HEK293T (cell line): ENCODE data around the gene UFM1.

ENCODE experiments used
- CTCF ChIA-PET: fragments of 350-600 bp; formaldehyde crosslinking; extraction: SDS; loops from one replicate; lab custom pipeline; 2021; ENCODE audit warnings: antibody characterized with exemption, inconsistent platforms; lab: Yijun Ruan, JAX
- POLR2A ChIA-PET: fragments of 350-600 bp; formaldehyde crosslinking; extraction: SDS; loops from one replicate; lab custom pipeline; 2020; ENCODE audit warnings: antibody characterized with exemption, inconsistent platforms; lab: Yijun Ruan, JAX
- DNase-seq: peaks from one replicate; pipeline ENCODE4 v3.0.0; 2012; ENCODE audit warnings: mixed read lengths; ENCODE audit errors: extremely low spot score
- ARNT ChIP-seq: fragments of 450-650 bp; IDR thresholded peaks from 2 replicates; pipeline ENCODE4 v1.6.1; 2017; ENCODE audit warnings: mild to moderate bottlenecking
- BHLHE40 ChIP-seq: fragments of 450-650 bp; IDR thresholded peaks from 2 replicates; pipeline ENCODE4 v1.6.1; 2016; ENCODE audit warnings: mild to moderate bottlenecking, moderate library complexity, borderline replicate concordance
- CTBP1 ChIP-seq: fragments of 450-650 bp; IDR thresholded peaks from 2 replicates; pipeline ENCODE4 v1.6.1; 2016; ENCODE audit warnings: borderline replicate concordance
- ELF4 ChIP-seq: fragments of 450-650 bp; IDR thresholded peaks from 2 replicates; pipeline ENCODE4 v1.6.1; 2017; ENCODE audit warnings: antibody characterized with exemption
- FOXA1 ChIP-seq: fragments of 450-650 bp; IDR thresholded peaks from 2 replicates; pipeline ENCODE4 v1.6.1; 2016; ENCODE audit warnings: mild to moderate bottlenecking
- FOXK2 ChIP-seq: fragments of 450-650 bp; IDR thresholded peaks from 2 replicates; pipeline ENCODE4 v1.6.1; 2016; ENCODE audit warnings: mild to moderate bottlenecking
- FOXM1 ChIP-seq: fragments of 450-650 bp; IDR thresholded peaks from 2 replicates; pipeline ENCODE4 v1.6.1; 2017; ENCODE audit warnings: mild to moderate bottlenecking, borderline replicate concordance
- HDGF ChIP-seq: fragments of 450-650 bp; IDR thresholded peaks from 2 replicates; pipeline ENCODE4 v1.6.1; 2017; ENCODE audit warnings: antibody characterized with exemption, borderline replicate concordance
- L3MBTL2 ChIP-seq: fragments of 450-650 bp; conservative IDR thresholded peaks from 2 replicates; pipeline ENCODE4 v1.6.1; 2016; ENCODE audit warnings: mild to moderate bottlenecking
- LEF1 ChIP-seq: fragments of 450-650 bp; IDR thresholded peaks from 2 replicates; pipeline ENCODE4 v1.6.1; 2017; ENCODE audit warnings: mild to moderate bottlenecking, borderline replicate concordance
- NFRKB ChIP-seq: fragments of 450-650 bp; IDR thresholded peaks from 2 replicates; pipeline ENCODE4 v1.6.1; 2016; ENCODE audit warnings: mild to moderate bottlenecking, moderate library complexity
- PKNOX1 ChIP-seq: fragments of 450-650 bp; IDR thresholded peaks from 2 replicates; pipeline ENCODE4 v1.6.1; 2016
- SP1 ChIP-seq: fragments of 450-650 bp; IDR thresholded peaks from 2 replicates; pipeline ENCODE4 v1.6.1; 2017
- SUZ12 ChIP-seq: fragments of 450-650 bp; IDR thresholded peaks from 2 replicates; pipeline ENCODE4 v1.6.1; 2016; ENCODE audit warnings: mild to moderate bottlenecking
- TARDBP ChIP-seq: fragments of 450-650 bp; IDR thresholded peaks from 2 replicates; pipeline ENCODE4 v1.6.1; 2016
- ZNF384 ChIP-seq: fragments of 450-650 bp; IDR thresholded peaks from 2 replicates; pipeline ENCODE4 v1.6.1; 2016

Gene UFM1

GRCh38 chr13:38372820-38373383 is 23.3 kb downstream of the UFM1 start:
- ChIA-PET POLR2A (no interaction called here), CTCF (interaction anchor here (0.6 kb wide), 1 partner anchor 21 kb away, joined by 4 read pairs; no protein-coding TSS in a partner anchor)
- no peak for DNase-seq
- TF ChIP-seq LEF1: no peak
- TF ChIP-seq L3MBTL2: no peak
- no peak for TF ChIP-seq ARNT
- TF ChIP-seq FOXK2: no peak
- no peak for TF ChIP-seq HDGF
- TF ChIP-seq ZNF384: no peak
- no peak for TF ChIP-seq SP1
- TF ChIP-seq CTBP1: no peak
- no peak for TF ChIP-seq FOXA1
- TF ChIP-seq TARDBP: no peak
- TF ChIP-seq PKNOX1: no peak

DNA sequence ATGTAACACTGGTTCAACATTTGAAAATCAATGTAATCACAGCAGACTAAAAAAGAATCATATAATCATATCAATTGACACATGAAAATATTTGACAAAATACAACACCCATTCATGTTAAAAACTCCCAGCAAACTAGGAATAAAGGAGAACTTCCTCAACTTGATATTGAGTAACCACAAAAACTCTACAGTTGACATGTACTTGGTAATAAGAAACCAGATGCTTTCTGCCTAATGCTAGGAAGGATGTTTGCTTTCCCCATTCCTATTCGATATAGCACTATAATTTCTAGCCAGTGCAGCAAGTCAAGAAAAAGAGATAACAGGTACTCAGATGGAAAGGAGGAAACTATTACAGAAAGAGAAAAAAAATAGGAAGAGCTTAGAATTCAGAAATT is 26.9 kb downstream of the UFM1 start:
- POLR2A ChIA-PET: no interaction called here
- TF ChIP-seq SUZ12: no peak
- no peak for TF ChIP-seq LEF1
- TF ChIP-seq L3MBTL2: no peak
- no peak for TF ChIP-seq NFRKB
- no peak for TF ChIP-seq PKNOX1
- no peak for TF ChIP-seq FOXA1
- no peak for TF ChIP-seq ARNT
- no peak for TF ChIP-seq BHLHE40
- TF ChIP-seq FOXK2: no peak
- TF ChIP-seq TARDBP: no peak
- no peak for TF ChIP-seq FOXM1
- TF ChIP-seq HDGF: no peak
- TF ChIP-seq ELF4: no peak
- no peak for TF ChIP-seq ZNF384
- no peak for TF ChIP-seq SP1
- TF ChIP-seq CTBP1: no peak

DNA sequence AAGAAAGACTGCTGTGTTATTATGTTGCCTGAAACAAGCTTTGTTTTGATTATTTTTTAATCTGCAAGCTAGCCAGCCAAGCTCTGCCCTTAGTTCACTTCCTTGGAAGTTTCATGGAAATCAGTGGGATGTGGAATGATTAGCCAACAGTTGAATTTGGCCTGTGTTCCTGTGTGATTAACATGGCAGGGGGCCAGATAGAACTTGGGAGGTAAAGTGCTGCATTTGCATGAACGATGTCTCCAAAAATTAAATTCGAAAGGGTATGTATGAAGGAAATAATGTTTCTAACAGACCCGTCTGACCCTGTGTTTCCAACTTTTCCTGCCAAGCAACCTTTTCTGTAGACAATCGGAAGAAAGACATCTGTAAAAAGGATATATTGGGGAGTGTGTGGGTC is 32.2 kb downstream of the UFM1 start:
- DNase-seq: no peak
- ChIA-PET POLR2A (no interaction called here), CTCF (no interaction called here)
- TF ChIP-seq FOXK2: no peak
- no peak for TF ChIP-seq SUZ12
- no peak for TF ChIP-seq NFRKB
- TF ChIP-seq ELF4: no peak
- no peak for TF ChIP-seq LEF1
- TF ChIP-seq FOXM1: no peak

More for the DNA sequence above, 26.9 kb downstream of the UFM1 start:
- CTCF ChIA-PET: no interaction called here
- DNase-seq: no peak

GRCh38 chr13:38382946-38383345 is 33.3 kb downstream of the UFM1 start:
- ChIA-PET CTCF (no interaction called here), POLR2A (no interaction called here)
- TF ChIP-seq PKNOX1 (no peak), FOXK2 (no peak), TARDBP (no peak), NFRKB (no peak), L3MBTL2 (no peak), HDGF (no peak), ELF4 (no peak), SUZ12 (no peak), CTBP1 (no peak), FOXM1 (no peak), LEF1 (no peak), ZNF384 (no peak), FOXA1 (no peak), ARNT (no peak)
- no peak for DNase-seq

DNA sequence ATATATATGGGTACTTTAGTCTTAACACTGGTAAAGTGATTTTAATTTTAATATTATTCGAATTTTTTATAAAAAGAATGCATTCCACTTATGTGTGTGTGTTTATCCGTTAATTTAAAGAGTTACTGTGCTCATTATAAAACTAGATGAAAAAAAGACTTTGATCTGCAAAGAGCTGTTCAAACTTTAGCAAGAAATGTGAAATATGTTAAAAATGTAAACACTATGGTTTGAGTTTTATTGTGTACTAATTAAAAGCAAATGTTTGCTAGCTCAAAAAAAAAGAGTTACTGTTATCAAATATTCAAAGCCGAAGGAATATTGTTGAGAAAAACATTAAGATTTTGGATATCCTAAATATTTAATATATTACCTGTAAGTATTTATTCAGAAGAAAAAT is 34.5 kb downstream of the UFM1 start:
- POLR2A ChIA-PET: no interaction called here
- TF ChIP-seq HDGF (no peak), CTBP1 (no peak), L3MBTL2 (no peak), FOXK2 (no peak), NFRKB (no peak), ELF4 (no peak), SUZ12 (no peak), FOXA1 (no peak), FOXM1 (no peak), SP1 (no peak), ARNT (no peak), LEF1 (no peak), TARDBP (no peak), PKNOX1 (no peak), BHLHE40 (no peak), ZNF384 (no peak)
- CTCF ChIA-PET: no interaction called here
- DNase-seq: no peak
